Measurements from ENCODE around the gene LOXL1.

The LOXL1 gene

GRCh38 chr15:73984208-73984979 is 58.1 kb downstream of the LOXL1 start:
- in situ Hi-C loops (cut with HindIII; ENCODE audit: low sequenced_read_pairs), result loop anchor here (25.0 kb wide), 1 partner anchor 328 kb away; no protein-coding TSS in a partner anchor
- H3K4me3 ChIP-seq (ENCODE audit: low read depth, low read length), result no peak overlapping the region
- no peak for TF ChIP-seq CTCF (IDR thresholded peaks at IDR 0.05; ENCODE audit: low read depth, low read length, missing control alignments)
- DNase-seq (ENCODE audit: low read depth), result no peak

GRCh38 chr15:73985101-73985873 is 59.0 kb downstream of the LOXL1 start:
- DNase-seq (ENCODE audit: low read depth), result no peak
- TF ChIP-seq CTCF (IDR thresholded peaks at IDR 0.05; ENCODE audit: low read depth, low read length, missing control alignments), result no peak
- H3K4me3 ChIP-seq (ENCODE audit: low read depth, low read length), result no peak overlapping the region
- in situ Hi-C loops (cut with HindIII; ENCODE audit: low sequenced_read_pairs), result loop anchor here (25.0 kb wide), 1 partner anchor 327 kb away; no protein-coding TSS in a partner anchor

GRCh38 chr15:73986055-73986775 is 60.0 kb downstream of the LOXL1 start:
- DNase-seq (ENCODE audit: low read depth), result no peak
- in situ Hi-C loops (cut with HindIII; ENCODE audit: low sequenced_read_pairs), result loop anchor here (25.0 kb wide), 1 partner anchor 326 kb away; no protein-coding TSS in a partner anchor
- H3K4me3 ChIP-seq (ENCODE audit: low read depth, low read length), result no peak overlapping the region
- no peak for TF ChIP-seq CTCF (IDR thresholded peaks at IDR 0.05; ENCODE audit: low read depth, low read length, missing control alignments)

GRCh38 chr15:73986776-73987056 is 60.5 kb downstream of the LOXL1 start:
- TF ChIP-seq CTCF (IDR thresholded peaks at IDR 0.05; ENCODE audit: low read depth, low read length, missing control alignments), result no peak

GRCh38 chr15:73987250-73987649 is 61.0 kb downstream of the LOXL1 start:
- DNase-seq (ENCODE audit: low read depth), result no peak
- TF ChIP-seq CTCF (IDR thresholded peaks at IDR 0.05; ENCODE audit: low read depth, low read length, missing control alignments), result no peak
- H3K4me3 ChIP-seq (ENCODE audit: low read depth, low read length), result no peak overlapping the region
- in situ Hi-C loops (cut with HindIII; ENCODE audit: low sequenced_read_pairs), result loop anchor here (25.0 kb wide), 1 partner anchor 325 kb away; no protein-coding TSS in a partner anchor

More at GRCh38 chr15:73986776-73987056, 60.5 kb downstream of the LOXL1 start:
- in situ Hi-C loops (cut with HindIII; ENCODE audit: low sequenced_read_pairs), result loop anchor here (25.0 kb wide), 1 partner anchor 326 kb away; no protein-coding TSS in a partner anchor
- H3K4me3 ChIP-seq (ENCODE audit: low read depth, low read length), result no peak overlapping the region
- no peak for DNase-seq (ENCODE audit: low read depth)
